Mucosa of descending colon (tissue), 3 donors: ENCODE measurements around the gene CIB4. TPM values are rescaled to one million over a fixed set of nuclear protein-coding genes. Genes with fewer than 3 reads are reported as not detected.

Experiments used
- ATAC-seq: fragments of 200-7000 bp; cut with Tn5 transposase; one replicate; pipeline ENCODE4 v1.9.1; 2020; ENCODE audit warnings: mild to moderate bottlenecking, moderate library complexity
- DNase-seq, 3 donors: peaks; one replicate each; pipeline ENCODE4 v3.0.0-alpha.2; 2020
- H3K36me3 ChIP-seq: fragments of 200-600 bp; one replicate; pipeline ENCODE4 v1.8.0; 2021; ENCODE audit warnings: low read depth, mild to moderate bottlenecking
- H3K4me1 ChIP-seq: fragments of 200-600 bp; one replicate; pipeline ENCODE4 v1.8.0; 2021; ENCODE audit warnings: low read depth, mild to moderate bottlenecking
- H3K4me3 ChIP-seq: fragments of 200-600 bp; one replicate; pipeline ENCODE4 v1.8.0; 2021; ENCODE audit warnings: mild to moderate bottlenecking
- H3K9me3 ChIP-seq: fragments of 200-600 bp; one replicate; pipeline ENCODE4 v1.8.0; 2021; ENCODE audit warnings: mild to moderate bottlenecking
- intact Hi-C, 2 donors: fragments of 100-400 bp; cut with DNase I in 1 of 2; cut with micrococcal nuclease in 1 of 2; formaldehyde crosslinking; loops; one replicate each; pipeline versions ENCODE4 v1.11.0 to v1.11.1; 2022; cut with DNase I, micrococcal nuclease
- total RNA-seq, 3 donors: library from RNA; stranded (reverse); fragmentation: NEBNext Ultra II Directional in 2 of 3; extraction: Animal tissue kit (Norgen Biotek cat#: 25700) in 2 of 3; gene quantifications; one replicate each; pipeline versions ENCODE4 v1.2.1 to v1.2.4, GENCODE V29; 2021 to 2023
- TF ChIP-seq, protein P1 (sequence below): fragments of 200-600 bp; IDR thresholded peaks from one replicate; pipeline ENCODE4 v1.8.0; 2022; ENCODE audit warnings: antibody characterized with exemption, mild to moderate bottlenecking
- donor health status: DM: no; HTN: no; CAD: no; lungs with moderate emphysema.
- donor health status: DM: no; HTN: no; CAD: no.
- donor health status: DM: no; HTN: yes; CAD: no.

CIB4 gene
- total RNA-seq, 3 donors from 2014 or later, result 0.60 TPM; not detected in 2

- ATAC-seq, result no peak
- H3K4me1 ChIP-seq, result no peaks in the 10 kb centered on the region
- H3K36me3 ChIP-seq, result no peaks in the 10 kb centered on the region
- H3K9me3 ChIP-seq, result no peaks in the 10 kb centered on the region
- intact Hi-C loops, result no loop called here
- H3K4me3 ChIP-seq, result no peak overlapping the region
- TF ChIP-seq, protein P1, sequence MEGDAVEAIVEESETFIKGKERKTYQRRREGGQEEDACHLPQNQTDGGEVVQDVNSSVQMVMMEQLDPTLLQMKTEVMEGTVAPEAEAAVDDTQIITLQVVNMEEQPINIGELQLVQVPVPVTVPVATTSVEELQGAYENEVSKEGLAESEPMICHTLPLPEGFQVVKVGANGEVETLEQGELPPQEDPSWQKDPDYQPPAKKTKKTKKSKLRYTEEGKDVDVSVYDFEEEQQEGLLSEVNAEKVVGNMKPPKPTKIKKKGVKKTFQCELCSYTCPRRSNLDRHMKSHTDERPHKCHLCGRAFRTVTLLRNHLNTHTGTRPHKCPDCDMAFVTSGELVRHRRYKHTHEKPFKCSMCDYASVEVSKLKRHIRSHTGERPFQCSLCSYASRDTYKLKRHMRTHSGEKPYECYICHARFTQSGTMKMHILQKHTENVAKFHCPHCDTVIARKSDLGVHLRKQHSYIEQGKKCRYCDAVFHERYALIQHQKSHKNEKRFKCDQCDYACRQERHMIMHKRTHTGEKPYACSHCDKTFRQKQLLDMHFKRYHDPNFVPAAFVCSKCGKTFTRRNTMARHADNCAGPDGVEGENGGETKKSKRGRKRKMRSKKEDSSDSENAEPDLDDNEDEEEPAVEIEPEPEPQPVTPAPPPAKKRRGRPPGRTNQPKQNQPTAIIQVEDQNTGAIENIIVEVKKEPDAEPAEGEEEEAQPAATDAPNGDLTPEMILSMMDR, result no peak
- no peak for DNase-seq
Measured at GRCh38 chr2:26645762-26646161, 4.6 kb upstream of the CIB4 start.

GRCh38 chr2:26644188-26644835, 3.1 kb upstream of the CIB4 start:
- DNase-seq, result no peak
- intact Hi-C loops, result no loop called here
- no peak overlapping the region for H3K4me3 ChIP-seq
- ATAC-seq, result no peak
- H3K4me1 ChIP-seq, result no peaks in the 10 kb centered on the region
- TF ChIP-seq, protein P1, result no peak
- H3K36me3 ChIP-seq, result no peaks in the 10 kb centered on the region
- no peaks in the 10 kb centered on the region for H3K9me3 ChIP-seq

DNA sequence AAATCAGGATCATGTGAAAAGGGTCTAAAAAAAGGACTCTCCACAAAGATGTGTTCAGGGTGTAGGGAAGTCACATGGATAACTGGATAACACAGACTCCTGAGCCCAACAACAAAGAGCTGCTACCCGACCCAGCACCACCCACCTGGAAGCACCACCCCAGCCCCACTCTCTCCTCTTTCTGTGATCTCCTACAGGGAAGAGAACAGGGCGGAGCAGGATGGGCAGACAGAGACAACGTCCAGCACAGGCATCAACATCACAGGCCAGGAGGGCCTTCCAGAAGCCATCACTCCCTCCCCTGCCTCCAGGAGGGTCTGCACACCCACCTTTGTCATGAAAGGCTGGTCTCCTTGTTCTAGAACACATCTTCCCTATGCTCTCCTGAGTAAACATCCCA, 1.3 kb upstream of the CIB4 start:
- Histone ChIP-seq H3K4me1 (no peaks in the 10 kb centered on the region), H3K4me3 (no peak overlapping the region), H3K36me3 (no peaks in the 10 kb centered on the region), H3K9me3 (no peaks in the 10 kb centered on the region)
- TF ChIP-seq, protein P1, result no peak
- intact Hi-C loops, result no loop called here
- ATAC-seq, result no peak
- no peak for DNase-seq

GRCh38 chr2:26640331-26640745, 828 bp downstream of the CIB4 start:
- intact Hi-C loops, result no loop called here
- ATAC-seq (peak; percentile 46), DNase-seq (peak in 1 of 3 donors; percentile 35)
- no peak overlapping the region for H3K4me3 ChIP-seq
- no peaks in the 10 kb centered on the region for H3K4me1 ChIP-seq
- TF ChIP-seq, protein P1, result no peak
- no peaks in the 10 kb centered on the region for H3K36me3 ChIP-seq
- no peaks in the 10 kb centered on the region for H3K9me3 ChIP-seq

DNA sequence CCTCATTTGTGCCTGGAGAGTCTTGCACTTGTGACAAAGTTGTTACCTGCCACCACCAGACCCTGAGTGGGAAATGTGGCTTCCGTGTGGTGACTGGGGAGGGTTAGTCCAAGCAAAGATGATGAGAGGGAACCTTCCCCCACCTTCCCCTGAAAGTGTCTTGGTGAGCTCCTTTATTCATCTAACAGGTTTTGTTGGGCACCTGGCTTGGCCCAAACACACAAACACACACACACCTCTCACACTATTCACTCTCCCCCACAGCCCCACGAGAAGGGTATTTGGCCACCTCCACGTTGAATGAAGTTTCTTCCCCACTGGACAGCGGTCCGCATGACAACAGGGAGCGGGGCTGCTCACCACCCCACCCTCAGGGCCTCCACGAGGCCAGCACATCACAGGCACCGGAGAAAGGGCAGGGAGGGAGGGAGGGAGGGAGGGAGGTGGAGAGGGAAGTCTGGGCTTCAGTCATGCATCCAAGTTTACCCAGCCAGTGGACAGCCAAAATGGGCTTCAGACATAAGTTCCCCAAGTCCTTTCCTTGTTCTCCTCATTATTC, 1.4 kb downstream of the CIB4 start:
- H3K4me3 ChIP-seq, result no peak overlapping the region

More for the DNA sequence above, 1.4 kb downstream of the CIB4 start:
- no peaks in the 10 kb centered on the region for H3K9me3 ChIP-seq
- DNase-seq, result no peak
- TF ChIP-seq, protein P1, result no peak
- no peaks in the 10 kb centered on the region for H3K36me3 ChIP-seq
- intact Hi-C loops, result no loop called here
- no peaks in the 10 kb centered on the region for H3K4me1 ChIP-seq
- ATAC-seq, result no peak
